PC-3 (cell line): ENCODE results near the gene GRIP1. TPM values are rescaled to one million over a fixed set of nuclear protein-coding genes. Genes with fewer than 3 reads are reported as not detected.

ENCODE experiments used
- ATAC-seq: fragments of 200-7000 bp; cut with Tn5 transposase; 2 replicates; pipeline ENCODE4 v1.9.1; 2020; ENCODE audit warnings: mild to moderate bottlenecking, moderate library complexity
- BruUV-seq: library from RNA; stranded (reverse); fragments of 400-500 nt; replicated peaks from 2 replicates; lab custom pipeline; 2021; lab: Mats Ljungman, UMichigan
- CTCF ChIA-PET: fragments of 300-600 bp; sonication (Branson Sonifier 250); formaldehyde crosslinking; loops from one replicate; lab custom pipeline; 2022; ENCODE audit warnings: antibody characterized with exemption; lab: Charles Lee
- POLR2A ChIA-PET: fragments of 300-600 bp; sonication (Branson Sonifier 250); formaldehyde crosslinking; loops from one replicate; lab custom pipeline; 2022; ENCODE audit warnings: antibody characterized with exemption; ENCODE audit not compliant: unreplicated experiment; lab: Charles Lee
- DNase-seq: peaks from one replicate; pipeline ENCODE4 v3.0.0-alpha.2; 2015
- H2AFZ ChIP-seq: fragments of 300-600 bp; sonication (generic); 2 replicates; pipeline ENCODE4 v1.6.0; 2016; ENCODE audit warnings: antibody characterized with exemption, low read length
- H3F3A ChIP-seq: fragments of 300-600 bp; sonication (generic); one replicate; pipeline ENCODE4 v1.6.0; 2017; ENCODE audit warnings: antibody characterized with exemption, low read length, control low read depth, mild to moderate bottlenecking; ENCODE audit not compliant: unreplicated experiment
- H3K27ac ChIP-seq: fragments of 300-600 bp; sonication (generic); 2 replicates; pipeline ENCODE4 v1.5.1; 2016; ENCODE audit warnings: mild to moderate bottlenecking, low read length
- H3K27me3 ChIP-seq: fragments of 300-600 bp; sonication (generic); 2 replicates; pipeline ENCODE4 v1.6.1; 2016; ENCODE audit warnings: low read length, mixed read lengths
- H3K36me3 ChIP-seq: fragments of 300-600 bp; sonication (generic); 2 replicates; pipeline ENCODE4 v1.6.1; 2016; ENCODE audit warnings: low read depth, mixed run types, low read length, mixed read lengths
- H3K4me1 ChIP-seq: fragments of 300-600 bp; sonication (generic); 2 replicates; pipeline ENCODE4 v1.5.1; 2016; ENCODE audit warnings: low read length; ENCODE audit not compliant: insufficient read depth
- H3K4me2 ChIP-seq: fragments of 300-600 bp; sonication (generic); 2 replicates; pipeline ENCODE4 v1.6.0; 2016; ENCODE audit warnings: low read length
- H3K4me3 ChIP-seq: fragments of 300-600 bp; sonication (generic); 2 replicates; pipeline ENCODE4 v1.5.1; 2016; ENCODE audit warnings: mild to moderate bottlenecking, low read length, mixed read lengths
- H3K79me2 ChIP-seq: fragments of 300-600 bp; sonication (generic); 2 replicates; pipeline ENCODE4 v1.6.1; 2017; ENCODE audit warnings: low read length, mixed read lengths
- H3K9ac ChIP-seq: fragments of 300-600 bp; sonication (generic); 2 replicates; pipeline ENCODE4 v1.6.0; 2016; ENCODE audit warnings: mild to moderate bottlenecking, low read length
- H3K9me2 ChIP-seq: fragments of 300-600 bp; sonication (generic); replicated peaks from 2 replicates; pipeline ENCODE4 v1.6.1; 2016; ENCODE audit warnings: mixed run types, low read length, mixed read lengths
- H3K9me3 ChIP-seq: fragments of 300-600 bp; sonication (generic); 2 replicates; pipeline ENCODE4 v1.6.1; 2016; ENCODE audit warnings: low read length, mixed read lengths
- H4K20me1 ChIP-seq: fragments of 300-600 bp; sonication (generic); 2 replicates; pipeline ENCODE4 v1.6.1; 2016; ENCODE audit warnings: low read length, mixed read lengths
- CTCF ChIP-seq: fragments of 300-600 bp; sonication (generic); conservative IDR thresholded peaks from 2 replicates; pipeline ENCODE4 v1.5.1; 2017; ENCODE audit warnings: antibody characterized with exemption, low read depth, mild to moderate bottlenecking, low read length
- EZH2 ChIP-seq: fragments of 300-600 bp; sonication (generic); IDR thresholded peaks from one replicate; pipeline ENCODE4 v1.6.1; 2017; ENCODE audit warnings: antibody characterized with exemption, mild to moderate bottlenecking, low read length; ENCODE audit not compliant: unreplicated experiment
- EZH2phosphoT487 ChIP-seq: fragments of 300-600 bp; sonication (generic); IDR thresholded peaks from 2 replicates; pipeline ENCODE4 v1.6.1; 2018; ENCODE audit warnings: mild to moderate bottlenecking, antibody characterized with exemption, low read length, borderline replicate concordance
- intact Hi-C: fragments of 100-400 bp; cut with micrococcal nuclease; formaldehyde crosslinking; loops from 2 replicates; pipeline ENCODE4 v1.9.0; 2023
- total RNA-seq: library from RNA; depleted of rRNA; stranded (reverse); fragments of >200 nt; gene quantifications from 2 replicates; pipeline ENCODE4 v1.2.3, GENCODE V29; 2014

GRIP1 gene
- total RNA-seq, 1 experiment from 2014 or later = 2.0 TPM

GRCh38 chr12:66587912-66588311, 91.0 kb downstream of the GRIP1 start:
- Histone ChIP-seq H3K4me2 (peak overlapping the region; percentile 55), H3K79me2 (no peaks in the 10 kb centered on the region), H4K20me1 (0 out of 2 replicates have a peak, but pooled peaks cover 4% of the 10 kb centered on the region), H3K9me3 (no peaks in the 10 kb centered on the region), H3K27ac (peak overlapping the region; percentile 35), H3K27me3 (no peaks in the 10 kb centered on the region), H3K9ac (no peak overlapping the region), H2AFZ (no peak overlapping the region), H3K9me2 (no peaks in the 10 kb centered on the region), H3K4me3 (no peak overlapping the region; the same call in 1 of the 2 replicates), H3F3A (no peaks in the 10 kb centered on the region), H3K36me3 (no peaks in the 10 kb centered on the region), H3K4me1 (peaks cover 14% of the 10 kb centered on the region)
- ATAC-seq (peak; percentile 91), DNase-seq (peak; percentile 82)
- BruUV-seq = no TSS peak
- intact Hi-C loops = no loop called here
- TF ChIP-seq EZH2 (no peak), CTCF (no peak), EZH2phosphoT487 (no peak)
- POLR2A ChIA-PET = no interaction called here
- CTCF ChIA-PET = no interaction called here

- H3K4me1 ChIP-seq = peaks cover 14% of the 10 kb centered on the region
- POLR2A ChIA-PET = no interaction called here
- DNase-seq (peak; percentile 42), ATAC-seq (peak; percentile 52; the same call in 1 of the 2 replicates)
- no peaks in the 10 kb centered on the region for H3F3A ChIP-seq
- no peak overlapping the region for H3K9ac ChIP-seq
- no peaks in the 10 kb centered on the region for H3K9me3 ChIP-seq
- no peaks in the 10 kb centered on the region for H3K27me3 ChIP-seq
- H3K79me2 ChIP-seq = no peaks in the 10 kb centered on the region
- H3K9me2 ChIP-seq = no peaks in the 10 kb centered on the region
- CTCF ChIA-PET = no interaction called here
- H2AFZ ChIP-seq = no peak overlapping the region
- BruUV-seq = no TSS peak
- H3K4me2 ChIP-seq = no peak overlapping the region
- no peaks in the 10 kb centered on the region for H3K36me3 ChIP-seq
- TF ChIP-seq CTCF (no peak), EZH2 (no peak), EZH2phosphoT487 (no peak)
- intact Hi-C loops = no loop called here
- no peak overlapping the region for H3K4me3 ChIP-seq
- H4K20me1 ChIP-seq = 0 out of 2 replicates have a peak, but pooled peaks cover 4% of the 10 kb centered on the region
- H3K27ac ChIP-seq = no peak overlapping the region
These were observed 94.2 kb downstream of the GRIP1 start for GRCh38 chr12:66584673-66585072.

GRCh38 chr12:66573605-66574004, 105.3 kb downstream of the GRIP1 start:
- Histone ChIP-seq H3K79me2 (no peaks in the 10 kb centered on the region), H2AFZ (no peak overlapping the region), H3K9ac (no peak overlapping the region), H3F3A (no peaks in the 10 kb centered on the region), H3K4me3 (no peak overlapping the region), H3K9me3 (no peaks in the 10 kb centered on the region), H3K27me3 (no peaks in the 10 kb centered on the region), H3K4me2 (no peak overlapping the region), H3K27ac (no peak overlapping the region), H4K20me1 (no peaks in the 10 kb centered on the region), H3K36me3 (no peaks in the 10 kb centered on the region), H3K9me2 (no peaks in the 10 kb centered on the region), H3K4me1 (no peaks in the 10 kb centered on the region)
- BruUV-seq = no TSS peak
- ATAC-seq = no peak
- intact Hi-C loops = no loop called here
- ChIA-PET POLR2A (no interaction called here), CTCF (no interaction called here)
- no peak for DNase-seq
- no peak for TF ChIP-seq CTCF
- TF ChIP-seq EZH2phosphoT487 = no peak
- TF ChIP-seq EZH2 = no peak
